HFFc6 (cell line): ENCODE measurements around the gene EXOC4. TPM values are rescaled to one million over a fixed set of nuclear protein-coding genes. Genes with fewer than 3 reads are reported as not detected.

Source experiments
- DNase-seq: peaks from one replicate; pipeline ENCODE4 v3.0.0-alpha.2; 2018
- H3K27ac Mint-ChIP-seq: 2 replicates; pipeline ENCODE4 v1.8.0; 2020; ENCODE audit warnings: mild to moderate bottlenecking, mixed read lengths
- H3K27me3 Mint-ChIP-seq: 2 replicates; pipeline ENCODE4 v1.8.0; 2021; ENCODE audit warnings: mild to moderate bottlenecking, moderate library complexity, mixed read lengths; ENCODE audit not compliant: insufficient read depth
- H3K36me3 Mint-ChIP-seq: 2 replicates; pipeline ENCODE4 v1.8.0; 2021; ENCODE audit warnings: low read depth, mixed read lengths
- H3K4me1 Mint-ChIP-seq: 2 replicates; pipeline ENCODE4 v1.8.0; 2020; ENCODE audit warnings: low read depth, mixed read lengths
- H3K4me3 Mint-ChIP-seq: 2 replicates; pipeline ENCODE4 v1.8.0; 2020; ENCODE audit warnings: mild to moderate bottlenecking, moderate library complexity, mixed read lengths
- H3K9me3 Mint-ChIP-seq: 2 replicates; pipeline ENCODE4 v1.8.0; 2020; ENCODE audit warnings: mild to moderate bottlenecking, mixed read lengths
- CTCF ChIP-seq: fragments of 200-600 bp; sonication (generic); IDR thresholded peaks from 2 replicates; pipeline ENCODE4 v1.5.0; 2021; ENCODE audit warnings: antibody characterized with exemption, mild to moderate bottlenecking
- total RNA-seq, 6 experiments: library from RNA; stranded (reverse); fragmentation: NEBNext Ultra II Directional; extraction: Animal tissue kit (Norgen Biotek cat#: 25700); gene quantifications; 2 replicates in 1 of 6; 3 replicates in 5 of 6; pipeline ENCODE4 v1.2.3, GENCODE V29; 2021

EXOC4 gene
- total RNA-seq, 6 experiments from 2014 or later, result 57.6 to 67.6 (median 61.4) TPM

GRCh38 chr7:133618970-133619369 is 366.1 kb downstream of the EXOC4 start:
- peaks cover 15% of the 10 kb centered on the region for H3K4me1 Mint-ChIP-seq
- TF ChIP-seq CTCF, result no peak
- no peak for DNase-seq
- no peak overlapping the region for H3K27ac Mint-ChIP-seq
- no peak overlapping the region for H3K4me3 Mint-ChIP-seq
- no peaks in the 10 kb centered on the region; the same call in 1 of the 2 replicates for H3K27me3 Mint-ChIP-seq
- H3K36me3 Mint-ChIP-seq, result no peaks in the 10 kb centered on the region; the same call in 1 of the 2 replicates
- H3K9me3 Mint-ChIP-seq, result no peaks in the 10 kb centered on the region

GRCh38 chr7:133619491-133619890 is 366.6 kb downstream of the EXOC4 start:
- DNase-seq, result no peak
- H3K4me1 Mint-ChIP-seq, result peaks cover 10% of the 10 kb centered on the region
- H3K9me3 Mint-ChIP-seq, result no peaks in the 10 kb centered on the region
- no peak overlapping the region for H3K27ac Mint-ChIP-seq
- no peak for TF ChIP-seq CTCF
- no peaks in the 10 kb centered on the region; the same call in 1 of the 2 replicates for H3K27me3 Mint-ChIP-seq
- H3K4me3 Mint-ChIP-seq, result no peak overlapping the region
- no peaks in the 10 kb centered on the region; the same call in 1 of the 2 replicates for H3K36me3 Mint-ChIP-seq

GRCh38 chr7:133623721-133624120 is 370.8 kb downstream of the EXOC4 start:
- Mint-ChIP-seq H3K27me3 (no peaks in the 10 kb centered on the region; the same call in 1 of the 2 replicates), H3K27ac (no peak overlapping the region), H3K4me3 (no peak overlapping the region), H3K36me3 (no peaks in the 10 kb centered on the region; the same call in 1 of the 2 replicates), H3K4me1 (peaks cover 3% of the 10 kb centered on the region), H3K9me3 (no peaks in the 10 kb centered on the region)
- no peak for TF ChIP-seq CTCF
- DNase-seq, result no peak

- no peaks in the 10 kb centered on the region; the same call in 1 of the 2 replicates for H3K36me3 Mint-ChIP-seq
- no peak overlapping the region for H3K27ac Mint-ChIP-seq
- peaks cover 17% of the 10 kb centered on the region for H3K4me1 Mint-ChIP-seq
- TF ChIP-seq CTCF, result no peak
- DNase-seq, result no peak
- H3K27me3 Mint-ChIP-seq, result no peaks in the 10 kb centered on the region; the same call in 1 of the 2 replicates
- H3K9me3 Mint-ChIP-seq, result no peaks in the 10 kb centered on the region
- H3K4me3 Mint-ChIP-seq, result no peak overlapping the region
These were observed 372.2 kb downstream of the EXOC4 start for GRCh38 chr7:133625046-133625445.

GRCh38 chr7:133629701-133630100 is 376.8 kb downstream of the EXOC4 start:
- peak; percentile 32 for DNase-seq
- Mint-ChIP-seq H3K4me1 (peaks cover 32% of the 10 kb centered on the region), H3K27ac (peak overlapping the region; percentile 1; the same call in 1 of the 2 replicates), H3K9me3 (no peaks in the 10 kb centered on the region), H3K36me3 (no peaks in the 10 kb centered on the region), H3K27me3 (no peaks in the 10 kb centered on the region), H3K4me3 (0 out of 2 replicates have a peak overlapping the region, but pooled peaks have one; percentile 11)
- no peak for TF ChIP-seq CTCF
